ENCODE measurements around the gene SLC10A7.

The SLC10A7 gene

GRCh38 chr4:146490106-146490505 is 31.6 kb downstream of the SLC10A7 start:
- DNase-seq: no peak

- no peak for DNase-seq
Observed at GRCh38 chr4:146488495-146489174, 33.1 kb downstream of the SLC10A7 start.

- no peak for DNase-seq
Observed at GRCh38 chr4:146486565-146486964, 35.2 kb downstream of the SLC10A7 start.

- DNase-seq: no peak
Observed at GRCh38 chr4:146485968-146486367, 35.8 kb downstream of the SLC10A7 start.

- no peak for DNase-seq
Observed at GRCh38 chr4:146482788-146483187, 39.0 kb downstream of the SLC10A7 start.

- DNase-seq: no peak
Observed at GRCh38 chr4:146481246-146481645, 40.5 kb downstream of the SLC10A7 start.

- DNase-seq: no peak
Observed at GRCh38 chr4:146478009-146478408, 43.7 kb downstream of the SLC10A7 start.

- no peak for DNase-seq
Observed at GRCh38 chr4:146477054-146477453, 44.7 kb downstream of the SLC10A7 start.

- DNase-seq: no peak
Observed at GRCh38 chr4:146472404-146472803, 49.3 kb downstream of the SLC10A7 start.

GRCh38 chr4:146470604-146471003 is 51.1 kb downstream of the SLC10A7 start:
- no peak for DNase-seq

GRCh38 chr4:146469022-146469421 is 52.7 kb downstream of the SLC10A7 start:
- no peak for DNase-seq

GRCh38 chr4:146465628-146466027 is 56.1 kb downstream of the SLC10A7 start:
- DNase-seq: no peak

- DNase-seq: no peak
Observed at GRCh38 chr4:146462251-146462650, 59.5 kb downstream of the SLC10A7 start.

- DNase-seq: no peak
Observed at GRCh38 chr4:146458594-146458993, 63.1 kb downstream of the SLC10A7 start.

- no peak for DNase-seq
Observed at GRCh38 chr4:146456681-146457080, 65.1 kb downstream of the SLC10A7 start.

GRCh38 chr4:146453181-146453807 is 68.4 kb downstream of the SLC10A7 start:
- DNase-seq: no peak

GRCh38 chr4:146450524-146450923 is 71.2 kb downstream of the SLC10A7 start:
- DNase-seq: no peak

- DNase-seq: no peak
Observed at GRCh38 chr4:146446555-146446954, 75.2 kb downstream of the SLC10A7 start.

- no peak for DNase-seq
Observed at GRCh38 chr4:146445198-146446150, 76.3 kb downstream of the SLC10A7 start.

GRCh38 chr4:146443525-146443924 is 78.2 kb downstream of the SLC10A7 start:
- DNase-seq: no peak

GRCh38 chr4:146442801-146443200 is 78.9 kb downstream of the SLC10A7 start:
- no peak for DNase-seq

GRCh38 chr4:146439999-146440398 is 81.7 kb downstream of the SLC10A7 start:
- DNase-seq: no peak

- DNase-seq: no peak
Observed at GRCh38 chr4:146439437-146439836, 82.3 kb downstream of the SLC10A7 start.

- DNase-seq: no peak
Observed at GRCh38 chr4:146437778-146438177, 84.0 kb downstream of the SLC10A7 start.

Measured in amniotic stem cell (primary cell).